ENCODE measurements around the gene LIPC. TPM values are rescaled to one million over a fixed set of nuclear protein-coding genes. Genes with fewer than 3 reads are reported as not detected.

LIPC gene
- total RNA-seq, 1 experiment from 2014 or later, result not detected

- DNase-seq (ENCODE audit: low read depth, low spot score), result no peak
- in situ Hi-C loops (cut with HindIII; ENCODE audit: low pct_unique_long_range_greater_than_20kb, low sequenced_read_pairs), result no loop called here
These were observed 12.3 kb downstream of the LIPC start for GRCh38 chr15:58444056-58444455.

- no peak for DNase-seq (ENCODE audit: low read depth, low spot score)
- in situ Hi-C loops (cut with HindIII; ENCODE audit: low pct_unique_long_range_greater_than_20kb, low sequenced_read_pairs), result no loop called here
These were observed 13.0 kb downstream of the LIPC start for GRCh38 chr15:58444658-58445332.

DNA sequence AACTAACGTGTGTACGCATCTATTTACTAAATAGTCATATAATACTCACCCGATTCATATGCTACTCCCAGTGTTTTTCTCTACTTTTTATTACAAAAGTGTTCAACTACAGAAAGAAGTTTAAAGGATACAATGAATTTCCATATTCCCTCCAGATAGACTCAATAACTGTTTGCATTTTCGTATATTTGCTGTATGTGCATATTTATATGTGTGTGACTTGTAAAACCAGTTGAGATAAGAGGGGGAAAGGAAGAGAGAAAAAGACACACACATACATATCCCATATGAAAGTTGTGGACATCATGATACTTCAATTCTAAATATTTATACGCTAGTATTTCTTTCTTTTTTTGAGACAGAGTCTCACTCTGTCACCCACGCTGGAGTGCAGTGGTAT lies 14.1 kb downstream of the LIPC start:
- in situ Hi-C loops (cut with HindIII; ENCODE audit: low pct_unique_long_range_greater_than_20kb, low sequenced_read_pairs), result no loop called here
- no peak for DNase-seq (ENCODE audit: low read depth, low spot score)

- in situ Hi-C loops (cut with HindIII; ENCODE audit: low pct_unique_long_range_greater_than_20kb, low sequenced_read_pairs), result no loop called here
- no peak for DNase-seq (ENCODE audit: low read depth, low spot score)
These were observed 14.7 kb downstream of the LIPC start for GRCh38 chr15:58446521-58446920.

DNA sequence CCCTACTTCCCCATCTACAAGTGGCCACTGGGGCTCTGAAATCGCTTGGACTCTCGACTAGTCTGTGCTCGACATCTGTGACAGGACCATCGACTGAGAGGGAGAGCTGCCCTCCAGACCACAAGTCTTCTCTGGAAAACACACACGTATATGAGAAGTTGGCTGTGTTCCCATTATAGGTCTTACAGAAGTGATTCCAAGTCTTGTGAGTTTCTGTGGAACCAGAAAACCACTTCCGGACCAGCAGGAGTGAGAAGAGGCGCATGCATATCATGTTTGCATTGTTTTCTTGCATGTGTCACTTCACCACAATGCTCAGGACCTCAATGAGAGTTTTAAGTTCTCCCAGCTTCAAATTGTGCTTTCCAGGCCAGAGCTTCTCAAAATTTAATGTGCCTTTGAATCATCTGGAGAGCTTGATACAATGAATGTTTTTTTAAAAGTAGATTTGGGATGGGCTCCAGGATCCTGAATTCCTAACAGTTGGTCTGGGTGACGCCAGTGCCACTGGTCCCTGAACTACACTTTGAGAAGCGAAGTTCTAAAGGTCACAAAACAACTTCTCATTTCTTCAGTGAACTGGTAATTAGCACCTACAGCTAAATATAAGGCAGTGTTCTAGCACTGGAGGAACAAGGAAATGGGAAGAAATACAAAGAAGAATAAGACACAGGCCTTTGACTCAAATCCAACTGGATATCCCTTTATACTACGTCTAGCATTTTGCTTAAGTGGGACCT lies 15.7 kb downstream of the LIPC start:
- DNase-seq (ENCODE audit: low read depth, low spot score), result peak; percentile 64
- in situ Hi-C loops (cut with HindIII; ENCODE audit: low pct_unique_long_range_greater_than_20kb, low sequenced_read_pairs), result no loop called here

GRCh38 chr15:58448331-58448730 lies 16.5 kb downstream of the LIPC start:
- DNase-seq (ENCODE audit: low read depth, low spot score), result no peak
- in situ Hi-C loops (cut with HindIII; ENCODE audit: low pct_unique_long_range_greater_than_20kb, low sequenced_read_pairs), result no loop called here

DNA sequence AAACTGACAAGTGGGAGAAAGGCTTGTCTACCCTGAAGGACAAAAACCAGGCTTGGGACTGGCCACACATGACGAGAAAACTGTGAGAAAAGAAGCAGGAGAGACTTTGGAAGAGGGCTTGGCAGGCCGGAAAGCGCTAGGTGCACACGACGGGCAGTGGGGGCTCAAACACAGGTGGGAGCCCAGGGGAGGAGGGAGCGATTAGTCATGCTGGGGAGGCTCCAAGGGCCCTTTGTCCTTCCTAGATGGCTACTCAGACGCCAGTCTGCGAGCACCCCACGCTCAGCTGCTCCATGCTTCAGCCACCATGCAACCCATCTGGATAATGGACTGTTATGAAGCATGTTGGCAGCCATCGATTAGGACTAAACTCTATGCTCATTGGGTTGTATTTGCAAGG lies 17.1 kb downstream of the LIPC start:
- DNase-seq (ENCODE audit: low read depth, low spot score), result no peak
- in situ Hi-C loops (cut with HindIII; ENCODE audit: low pct_unique_long_range_greater_than_20kb, low sequenced_read_pairs), result no loop called here

DNA sequence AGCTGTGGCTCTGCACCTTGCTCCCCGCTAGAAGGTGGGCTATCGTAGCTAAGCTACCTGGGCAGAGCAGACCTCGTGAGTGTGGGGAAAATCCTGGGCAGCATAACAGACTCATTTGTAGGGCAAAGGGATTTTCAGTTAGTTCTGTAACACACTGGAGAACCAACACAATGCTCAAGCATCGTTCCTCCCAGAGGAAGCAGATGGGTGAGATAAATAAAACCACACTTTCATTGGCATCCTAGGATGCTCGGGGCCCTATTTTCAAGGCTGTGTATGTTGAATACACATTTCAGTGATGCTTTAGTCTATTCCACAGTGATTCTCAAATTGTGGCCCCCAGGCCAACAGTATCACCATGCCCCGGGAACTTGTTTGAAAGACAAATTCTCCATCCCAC lies 20.0 kb downstream of the LIPC start:
- DNase-seq (ENCODE audit: low read depth, low spot score), result no peak

DNA sequence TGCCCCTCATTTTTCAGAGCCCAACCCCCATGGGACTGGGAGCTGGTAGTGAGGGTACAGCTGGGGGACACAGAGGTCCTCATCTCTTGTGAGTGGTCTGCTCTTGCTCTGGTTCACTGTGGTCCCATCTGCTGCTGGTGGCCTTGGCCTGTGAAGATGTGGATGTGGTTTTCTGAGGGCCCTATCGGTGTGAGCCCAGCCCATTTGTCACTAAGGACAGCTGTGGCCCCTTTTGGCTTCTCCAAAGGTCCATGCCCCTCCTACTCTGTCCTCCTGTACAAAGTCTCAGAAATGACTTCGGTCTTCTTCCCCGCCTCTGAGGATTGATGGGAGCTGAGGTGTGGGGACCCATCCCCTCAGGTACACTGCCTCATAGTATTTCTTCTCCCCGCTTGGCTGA lies 21.0 kb downstream of the LIPC start:
- no peak for DNase-seq (ENCODE audit: low read depth, low spot score)
- in situ Hi-C loops (cut with HindIII; ENCODE audit: low pct_unique_long_range_greater_than_20kb, low sequenced_read_pairs), result no loop called here

More for the DNA sequence above, 20.0 kb downstream of the LIPC start:
- in situ Hi-C loops (cut with HindIII; ENCODE audit: low pct_unique_long_range_greater_than_20kb, low sequenced_read_pairs), result no loop called here

DNA sequence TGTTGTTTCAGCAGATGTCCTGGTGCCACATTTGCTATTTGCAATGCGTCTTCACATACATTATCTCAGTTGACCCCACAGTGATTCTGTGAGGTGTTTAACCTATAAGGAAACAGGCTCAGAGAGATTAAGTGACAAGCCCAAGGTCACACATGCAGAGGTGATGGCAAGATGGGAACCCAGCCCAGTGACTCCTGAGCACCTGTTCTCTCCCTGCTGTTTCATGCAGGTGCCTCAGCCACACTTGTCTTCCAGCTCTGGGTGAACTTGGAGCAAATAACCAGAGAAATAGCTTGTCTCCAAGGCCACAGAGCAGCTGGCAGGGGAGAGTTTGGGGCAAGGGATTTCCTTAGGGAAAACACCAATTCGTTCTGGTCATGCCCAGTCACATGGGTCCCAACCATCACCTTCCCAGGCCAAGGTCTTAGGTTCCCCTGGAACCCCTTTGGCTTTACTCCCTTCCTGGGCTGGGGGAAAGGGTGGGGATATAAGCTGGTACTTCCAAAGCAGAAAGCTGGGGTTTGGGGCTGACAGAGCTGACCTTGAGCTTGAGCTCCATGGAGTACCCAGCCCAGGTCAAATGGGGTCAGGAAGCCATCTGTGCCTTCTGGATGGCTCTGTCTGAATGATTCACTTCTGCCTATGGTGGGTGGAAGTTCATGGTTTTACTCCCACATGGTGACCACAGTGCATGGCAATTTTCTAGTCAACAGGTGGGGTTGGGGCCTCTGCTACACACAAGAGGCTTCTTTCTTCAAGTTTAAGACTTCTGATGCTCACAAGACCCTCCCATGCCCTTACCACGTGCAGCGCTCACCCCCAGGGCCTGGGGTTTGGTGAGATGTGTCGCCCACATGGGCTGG lies 22.4 kb downstream of the LIPC start:
- peak; percentile 88 for DNase-seq (ENCODE audit: low read depth, low spot score)
- in situ Hi-C loops (cut with HindIII; ENCODE audit: low pct_unique_long_range_greater_than_20kb, low sequenced_read_pairs), result no loop called here

DNA sequence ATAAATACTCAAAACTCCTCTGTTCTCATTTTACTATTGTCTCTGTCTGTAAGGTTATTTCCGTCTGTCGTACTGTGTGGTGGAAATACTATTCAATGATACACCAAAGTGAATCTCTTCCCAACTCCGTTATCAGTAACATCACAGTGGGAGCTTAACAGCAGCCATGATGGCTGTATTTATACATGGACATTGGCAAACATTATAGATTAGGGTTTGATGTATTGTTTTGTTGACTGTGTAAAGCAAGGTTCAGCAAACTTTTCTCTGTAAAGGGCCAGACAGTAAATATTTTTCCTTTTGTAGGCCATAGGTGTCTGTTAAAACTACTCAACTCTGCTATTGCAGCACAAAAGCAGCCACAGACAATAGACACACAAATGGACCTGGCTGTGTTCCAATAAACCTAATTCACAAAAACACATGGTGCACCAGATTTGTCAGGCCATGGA lies 23.2 kb downstream of the LIPC start:
- in situ Hi-C loops (cut with HindIII; ENCODE audit: low pct_unique_long_range_greater_than_20kb, low sequenced_read_pairs), result no loop called here
- peak; percentile 29 for DNase-seq (ENCODE audit: low read depth, low spot score)

- DNase-seq (ENCODE audit: low read depth, low spot score), result no peak
- in situ Hi-C loops (cut with HindIII; ENCODE audit: low pct_unique_long_range_greater_than_20kb, low sequenced_read_pairs), result no loop called here
These were observed 25.7 kb downstream of the LIPC start for GRCh38 chr15:58457466-58457965.

DNA sequence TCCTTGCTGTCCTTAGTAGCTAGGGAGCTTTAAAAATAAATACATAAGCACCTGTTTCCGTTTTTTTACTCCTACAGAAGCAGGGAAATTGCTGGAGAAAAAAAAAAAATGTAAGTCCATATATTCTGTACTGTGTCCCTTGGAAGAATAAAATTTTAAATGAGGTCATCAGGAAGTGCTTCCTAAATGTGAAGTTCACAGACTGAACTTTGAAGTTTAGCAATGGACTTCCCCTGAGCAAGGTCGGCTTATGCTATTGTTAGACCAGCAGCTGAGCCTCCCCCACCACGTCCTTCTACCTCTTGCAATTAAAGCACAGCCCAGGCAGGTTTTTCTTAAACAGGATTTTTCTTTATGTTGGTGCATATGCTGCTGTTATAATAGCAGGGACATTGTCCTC lies 26.3 kb downstream of the LIPC start:
- no peak for DNase-seq (ENCODE audit: low read depth, low spot score)
- in situ Hi-C loops (cut with HindIII; ENCODE audit: low pct_unique_long_range_greater_than_20kb, low sequenced_read_pairs), result no loop called here

DNA sequence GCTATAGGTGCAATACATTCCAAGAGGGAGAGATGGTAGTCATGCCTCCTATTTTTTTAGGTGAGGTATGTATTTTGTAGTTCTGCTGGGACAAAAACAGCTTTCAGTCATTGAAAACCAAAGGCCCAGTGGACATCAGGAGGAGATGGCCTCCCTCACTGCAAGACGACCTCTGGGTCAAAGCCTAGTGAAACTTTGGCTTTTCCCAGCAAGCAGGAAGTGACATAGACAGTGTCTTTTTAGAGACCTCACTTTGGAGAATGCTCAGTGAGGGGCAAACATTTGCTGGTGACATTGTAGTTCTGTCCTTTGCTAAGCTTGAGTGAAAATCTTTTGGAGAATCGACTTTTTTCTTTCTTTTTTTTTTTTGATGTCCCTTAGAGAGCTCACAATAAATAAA lies 27.3 kb downstream of the LIPC start:
- no peak for DNase-seq (ENCODE audit: low read depth, low spot score)

GRCh38 chr15:58459560-58459959 lies 27.8 kb downstream of the LIPC start:
- DNase-seq (ENCODE audit: low read depth, low spot score), result no peak
- in situ Hi-C loops (cut with HindIII; ENCODE audit: low pct_unique_long_range_greater_than_20kb, low sequenced_read_pairs), result no loop called here

More for the DNA sequence above, 27.3 kb downstream of the LIPC start:
- in situ Hi-C loops (cut with HindIII; ENCODE audit: low pct_unique_long_range_greater_than_20kb, low sequenced_read_pairs), result no loop called here

DNA sequence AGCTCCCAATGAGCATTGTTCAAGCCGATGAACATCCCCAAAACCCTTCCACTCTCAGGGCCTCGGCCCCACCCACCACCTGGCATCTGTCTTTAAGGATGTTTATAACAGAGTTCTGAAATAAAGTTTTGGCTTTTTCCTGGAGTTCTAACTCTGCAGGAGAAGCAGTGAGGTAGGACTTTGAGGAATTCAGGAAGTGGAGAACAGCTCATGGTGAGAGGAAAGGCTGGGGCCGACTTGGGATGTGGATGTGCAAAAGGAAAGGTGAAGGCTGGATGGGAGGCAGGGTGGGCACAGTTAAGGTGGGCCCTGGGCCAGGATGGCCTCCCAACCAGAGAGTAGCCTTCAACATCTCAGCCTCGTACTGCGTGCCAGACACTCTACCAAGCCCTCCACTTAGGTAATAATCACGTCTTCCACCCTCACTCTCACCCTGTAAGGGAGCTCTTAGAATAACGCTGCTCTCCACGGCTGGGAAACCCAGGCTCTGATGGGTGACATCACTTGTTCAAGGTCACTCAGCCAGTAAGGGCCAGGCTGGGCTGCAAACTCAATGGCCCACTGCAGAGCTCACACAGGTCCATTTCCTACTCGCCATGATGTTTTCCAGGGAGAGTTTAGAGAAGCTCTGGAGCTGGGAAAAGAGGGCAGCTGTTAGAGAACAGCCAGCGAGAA lies 28.5 kb downstream of the LIPC start:
- in situ Hi-C loops (cut with HindIII; ENCODE audit: low pct_unique_long_range_greater_than_20kb, low sequenced_read_pairs), result no loop called here
- DNase-seq (ENCODE audit: low read depth, low spot score), result no peak

GRCh38 chr15:58460872-58461271 lies 29.1 kb downstream of the LIPC start:
- no peak for DNase-seq (ENCODE audit: low read depth, low spot score)
- in situ Hi-C loops (cut with HindIII; ENCODE audit: low pct_unique_long_range_greater_than_20kb, low sequenced_read_pairs), result no loop called here

- DNase-seq (ENCODE audit: low read depth, low spot score), result no peak
- in situ Hi-C loops (cut with HindIII; ENCODE audit: low pct_unique_long_range_greater_than_20kb, low sequenced_read_pairs), result no loop called here
These were observed 30.8 kb downstream of the LIPC start for GRCh38 chr15:58462547-58462946.
